Measurements from ENCODE around the gene NBAS. TPM values are rescaled to one million over a fixed set of nuclear protein-coding genes. Genes with fewer than 3 reads are reported as not detected.

Gene NBAS
- total RNA-seq, 1 experiment from 2014 or later: 32.5 TPM

DNA sequence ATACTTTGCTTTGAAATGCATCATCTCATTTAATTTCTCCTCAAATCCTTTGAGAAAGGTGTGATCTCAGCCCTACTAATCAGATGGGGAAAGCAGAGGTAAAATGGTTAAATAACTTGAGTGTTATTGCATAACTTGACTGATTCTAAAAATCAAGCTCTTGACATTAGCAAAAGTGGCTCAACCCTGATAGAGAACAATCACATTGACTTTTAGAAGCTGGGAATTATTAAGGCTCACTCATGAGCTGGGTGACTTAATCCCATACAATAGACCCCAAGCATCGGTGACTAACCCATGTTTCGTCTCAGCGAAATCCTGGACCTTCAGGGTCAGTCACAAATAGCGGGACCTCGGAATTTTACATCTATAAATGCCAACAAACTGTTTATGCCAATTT is 378.9 kb downstream of the NBAS start:
- H4K8ac ChIP-seq (replicated peaks; ENCODE audit: insufficient read length, low read depth, low read length): no peak overlapping the region
- H3K4me3 Mint-ChIP-seq: no peak overlapping the region
- no peak for DNase-seq
- H3K4me2 ChIP-seq (ENCODE audit: insufficient read depth, insufficient read length, low read length): no peak overlapping the region
- H3K9ac ChIP-seq (ENCODE audit: extremely low read depth, insufficient read length, low read length): no peak overlapping the region
- no peaks in the 10 kb centered on the region for H3K4me1 Mint-ChIP-seq
- no peaks in the 10 kb centered on the region for H3K4me1 ChIP-seq (ENCODE audit: insufficient read depth, low read length)
- no peak overlapping the region for H4K91ac ChIP-seq (ENCODE audit: insufficient read length, low read depth, low read length)
- H3K9me3 ChIP-seq (ENCODE audit: control insufficient read depth, low read depth, low read length): no peaks in the 10 kb centered on the region
- no peak overlapping the region for H3K23ac ChIP-seq (ENCODE audit: insufficient read length, low read depth, low read length)
- no peak overlapping the region for H4K5ac ChIP-seq (ENCODE audit: insufficient read length, low read depth, low read length)
- H3K27me3 Mint-ChIP-seq (ENCODE audit: low read depth): no peaks in the 10 kb centered on the region
- H2BK5ac ChIP-seq (ENCODE audit: insufficient read length, low read length): no peak overlapping the region
- no peak overlapping the region for H2BK12ac ChIP-seq (ENCODE audit: insufficient read length, low read depth, low read length)
- no peaks in the 10 kb centered on the region for H3K23me2 ChIP-seq (ENCODE audit: insufficient read length, low read depth, low read length, poor library complexity, severe bottlenecking)
- H3K56ac ChIP-seq (ENCODE audit: insufficient read length, low read depth, low read length): no peak overlapping the region
- H3K4ac ChIP-seq (ENCODE audit: low read depth, low read length): no peak overlapping the region
- no peaks in the 10 kb centered on the region for H3K36me3 Mint-ChIP-seq (ENCODE audit: insufficient read depth in 1 of 3, low read depth in 3 of 3)
- H2AK5ac ChIP-seq (ENCODE audit: insufficient read length, low read length): no peak overlapping the region
- no peaks in the 10 kb centered on the region for H3K79me2 ChIP-seq (ENCODE audit: insufficient read depth, low read length)
- TF ChIP-seq, protein P1, sequence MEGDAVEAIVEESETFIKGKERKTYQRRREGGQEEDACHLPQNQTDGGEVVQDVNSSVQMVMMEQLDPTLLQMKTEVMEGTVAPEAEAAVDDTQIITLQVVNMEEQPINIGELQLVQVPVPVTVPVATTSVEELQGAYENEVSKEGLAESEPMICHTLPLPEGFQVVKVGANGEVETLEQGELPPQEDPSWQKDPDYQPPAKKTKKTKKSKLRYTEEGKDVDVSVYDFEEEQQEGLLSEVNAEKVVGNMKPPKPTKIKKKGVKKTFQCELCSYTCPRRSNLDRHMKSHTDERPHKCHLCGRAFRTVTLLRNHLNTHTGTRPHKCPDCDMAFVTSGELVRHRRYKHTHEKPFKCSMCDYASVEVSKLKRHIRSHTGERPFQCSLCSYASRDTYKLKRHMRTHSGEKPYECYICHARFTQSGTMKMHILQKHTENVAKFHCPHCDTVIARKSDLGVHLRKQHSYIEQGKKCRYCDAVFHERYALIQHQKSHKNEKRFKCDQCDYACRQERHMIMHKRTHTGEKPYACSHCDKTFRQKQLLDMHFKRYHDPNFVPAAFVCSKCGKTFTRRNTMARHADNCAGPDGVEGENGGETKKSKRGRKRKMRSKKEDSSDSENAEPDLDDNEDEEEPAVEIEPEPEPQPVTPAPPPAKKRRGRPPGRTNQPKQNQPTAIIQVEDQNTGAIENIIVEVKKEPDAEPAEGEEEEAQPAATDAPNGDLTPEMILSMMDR (conservative IDR thresholded peaks at IDR 0.05): no peak
- no peaks in the 10 kb centered on the region for H4K20me1 ChIP-seq (ENCODE audit: control insufficient read depth, insufficient read depth, insufficient read length)
- H3K9me3 Mint-ChIP-seq: no peaks in the 10 kb centered on the region
- WGBS (ENCODE audit: extremely low coverage, insufficient read length, low lambda C conversion rate): no CpG with 5 or more reads among the region's 5 CpGs
- no peak overlapping the region for H2BK15ac ChIP-seq (ENCODE audit: low read depth, low read length)
- H3K79me1 ChIP-seq (ENCODE audit: insufficient read depth, low read depth, low read length, poor library complexity, severe bottlenecking): no peaks in the 10 kb centered on the region
- no peak overlapping the region for H3K27ac Mint-ChIP-seq
- no peak overlapping the region for H3T11ph ChIP-seq (ENCODE audit: low read length)
- H3K27me3 ChIP-seq (ENCODE audit: insufficient read depth, low read length): no peaks in the 10 kb centered on the region
- H3K27ac ChIP-seq (ENCODE audit: insufficient read length, low read depth, low read length): no peak overlapping the region
- H3K18ac ChIP-seq (ENCODE audit: insufficient read length, low read depth, low read length): no peak overlapping the region
- no peak overlapping the region for H2BK120ac ChIP-seq (ENCODE audit: low read depth, low read length, poor library complexity, severe bottlenecking)
- H3K14ac ChIP-seq (ENCODE audit: insufficient read depth, low read length): no peak overlapping the region
- H2AFZ ChIP-seq (ENCODE audit: low read length): no peak overlapping the region
- no peak overlapping the region for H2BK20ac ChIP-seq (ENCODE audit: low read depth, low read length, poor library complexity, severe bottlenecking)
